Mucosa of descending colon (tissue), 3 donors: ENCODE results near the gene FAM168B. TPM values are rescaled to one million over a fixed set of nuclear protein-coding genes. Genes with fewer than 3 reads are reported as not detected.

Experiments
- ATAC-seq: fragments of 200-7000 bp; cut with Tn5 transposase; one replicate; pipeline ENCODE4 v1.9.1; 2020; ENCODE audit warnings: mild to moderate bottlenecking, moderate library complexity
- DNase-seq, 3 donors: peaks; one replicate each; pipeline ENCODE4 v3.0.0-alpha.2; 2020
- H3K36me3 ChIP-seq: fragments of 200-600 bp; one replicate; pipeline ENCODE4 v1.8.0; 2021; ENCODE audit warnings: low read depth, mild to moderate bottlenecking
- H3K4me1 ChIP-seq: fragments of 200-600 bp; one replicate; pipeline ENCODE4 v1.8.0; 2021; ENCODE audit warnings: low read depth, mild to moderate bottlenecking
- H3K4me3 ChIP-seq: fragments of 200-600 bp; one replicate; pipeline ENCODE4 v1.8.0; 2021; ENCODE audit warnings: mild to moderate bottlenecking
- H3K9me3 ChIP-seq: fragments of 200-600 bp; one replicate; pipeline ENCODE4 v1.8.0; 2021; ENCODE audit warnings: mild to moderate bottlenecking
- intact Hi-C, 2 donors: fragments of 100-400 bp; cut with DNase I in 1 of 2; cut with micrococcal nuclease in 1 of 2; formaldehyde crosslinking; loops; one replicate each; pipeline versions ENCODE4 v1.11.0 to v1.11.1; 2022; cut with DNase I, micrococcal nuclease
- total RNA-seq, 3 donors: library from RNA; stranded (reverse); fragmentation: NEBNext Ultra II Directional in 2 of 3; extraction: Animal tissue kit (Norgen Biotek cat#: 25700) in 2 of 3; gene quantifications; one replicate each; pipeline versions ENCODE4 v1.2.1 to v1.2.4, GENCODE V29; 2021 to 2023
- TF ChIP-seq, protein P1 (sequence below): fragments of 200-600 bp; IDR thresholded peaks from one replicate; pipeline ENCODE4 v1.8.0; 2022; ENCODE audit warnings: antibody characterized with exemption, mild to moderate bottlenecking
- donor health status: DM: no; HTN: no; CAD: no; lungs with moderate emphysema.
- donor health status: DM: no; HTN: no; CAD: no.
- donor health status: DM: no; HTN: yes; CAD: no.

Gene FAM168B
- total RNA-seq, 3 donors from 2014 or later: 79.1 to 131 (median 86.1) TPM

- TF ChIP-seq, protein P1, sequence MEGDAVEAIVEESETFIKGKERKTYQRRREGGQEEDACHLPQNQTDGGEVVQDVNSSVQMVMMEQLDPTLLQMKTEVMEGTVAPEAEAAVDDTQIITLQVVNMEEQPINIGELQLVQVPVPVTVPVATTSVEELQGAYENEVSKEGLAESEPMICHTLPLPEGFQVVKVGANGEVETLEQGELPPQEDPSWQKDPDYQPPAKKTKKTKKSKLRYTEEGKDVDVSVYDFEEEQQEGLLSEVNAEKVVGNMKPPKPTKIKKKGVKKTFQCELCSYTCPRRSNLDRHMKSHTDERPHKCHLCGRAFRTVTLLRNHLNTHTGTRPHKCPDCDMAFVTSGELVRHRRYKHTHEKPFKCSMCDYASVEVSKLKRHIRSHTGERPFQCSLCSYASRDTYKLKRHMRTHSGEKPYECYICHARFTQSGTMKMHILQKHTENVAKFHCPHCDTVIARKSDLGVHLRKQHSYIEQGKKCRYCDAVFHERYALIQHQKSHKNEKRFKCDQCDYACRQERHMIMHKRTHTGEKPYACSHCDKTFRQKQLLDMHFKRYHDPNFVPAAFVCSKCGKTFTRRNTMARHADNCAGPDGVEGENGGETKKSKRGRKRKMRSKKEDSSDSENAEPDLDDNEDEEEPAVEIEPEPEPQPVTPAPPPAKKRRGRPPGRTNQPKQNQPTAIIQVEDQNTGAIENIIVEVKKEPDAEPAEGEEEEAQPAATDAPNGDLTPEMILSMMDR: no peak
- no peak overlapping the region for H3K4me3 ChIP-seq
- H3K36me3 ChIP-seq: no peaks in the 10 kb centered on the region
- DNase-seq: no peak
- no peaks in the 10 kb centered on the region for H3K9me3 ChIP-seq
- intact Hi-C loops: no loop called here
- ATAC-seq: no peak
- peaks cover 4% of the 10 kb centered on the region for H3K4me1 ChIP-seq
These were observed 58.0 kb downstream of the FAM168B start for GRCh38 chr2:131035112-131035825.

GRCh38 chr2:131034122-131035051 is 58.9 kb downstream of the FAM168B start:
- H3K9me3 ChIP-seq: no peaks in the 10 kb centered on the region
- no peak for ATAC-seq
- TF ChIP-seq, protein P1: no peak
- H3K4me3 ChIP-seq: no peak overlapping the region
- H3K36me3 ChIP-seq: no peaks in the 10 kb centered on the region
- intact Hi-C loops: no loop called here
- no peak for DNase-seq
- H3K4me1 ChIP-seq: peaks cover 4% of the 10 kb centered on the region

GRCh38 chr2:131033786-131034121 is 59.5 kb downstream of the FAM168B start:
- H3K9me3 ChIP-seq: no peaks in the 10 kb centered on the region
- intact Hi-C loops: no loop called here
- ATAC-seq (peak; percentile 48), DNase-seq (no peak)
- H3K4me3 ChIP-seq: no peak overlapping the region
- TF ChIP-seq, protein P1: no peak
- H3K4me1 ChIP-seq: peaks cover 4% of the 10 kb centered on the region
- H3K36me3 ChIP-seq: no peaks in the 10 kb centered on the region

DNA sequence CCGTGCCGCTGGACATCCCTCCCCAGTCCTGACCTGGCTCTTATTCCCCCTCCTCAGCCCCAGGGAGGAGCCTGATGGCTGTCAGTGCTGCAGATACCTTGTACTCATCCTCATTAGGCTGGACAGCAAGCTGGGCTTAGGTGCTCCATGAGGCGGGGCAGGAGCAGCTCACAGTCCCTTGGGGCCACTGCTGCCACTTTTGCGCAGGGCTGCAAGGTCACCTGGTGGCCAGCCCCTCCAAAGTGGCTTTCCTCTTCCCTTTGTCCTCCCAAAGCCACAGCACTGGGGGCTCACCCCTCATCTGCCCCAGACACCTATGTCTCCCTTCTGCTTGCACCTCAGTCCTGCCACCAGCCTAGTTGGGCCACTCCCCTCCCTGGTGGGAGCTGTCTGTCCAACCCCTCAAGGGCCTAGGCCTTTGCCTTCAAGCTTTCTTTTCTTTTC is 60.8 kb downstream of the FAM168B start:
- Histone ChIP-seq H3K4me1 (peaks cover 4% of the 10 kb centered on the region), H3K4me3 (no peak overlapping the region), H3K36me3 (no peaks in the 10 kb centered on the region), H3K9me3 (no peaks in the 10 kb centered on the region)
- TF ChIP-seq, protein P1: no peak
- no peak for DNase-seq
- intact Hi-C loops: no loop called here
- ATAC-seq: no peak

GRCh38 chr2:131031875-131032274 is 61.4 kb downstream of the FAM168B start:
- ATAC-seq (no peak), DNase-seq (no peak)
- Histone ChIP-seq H3K4me3 (no peak overlapping the region), H3K36me3 (no peaks in the 10 kb centered on the region), H3K4me1 (peaks cover 4% of the 10 kb centered on the region), H3K9me3 (no peaks in the 10 kb centered on the region)
- intact Hi-C loops: no loop called here
- TF ChIP-seq, protein P1: no peak
